ENCODE measurements around the gene SCN5A.

The SCN5A gene

DNA sequence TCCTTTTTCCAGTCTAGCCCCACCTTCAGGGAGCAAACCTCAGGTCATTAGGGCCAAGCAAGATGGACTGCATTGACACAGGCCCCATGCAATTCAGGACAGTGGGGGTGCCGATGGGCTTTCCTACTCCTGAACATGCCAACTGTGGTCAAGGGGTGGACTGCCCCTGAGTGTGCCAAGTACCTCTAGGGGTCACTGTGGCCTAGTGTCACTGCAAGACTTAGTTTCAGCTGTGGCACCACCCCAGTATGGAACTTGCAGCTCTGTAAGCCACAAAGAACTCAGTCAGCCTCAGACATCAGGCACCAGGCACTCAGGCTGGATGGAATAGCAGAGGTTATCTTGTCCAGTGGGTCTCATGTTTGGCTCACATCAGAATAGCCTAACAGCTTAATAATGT is 121.0 kb downstream of the SCN5A start:
- no peak for DNase-seq

- no peak for DNase-seq
Observed at GRCh38 chr3:38526792-38527191, 122.7 kb downstream of the SCN5A start.

DNA sequence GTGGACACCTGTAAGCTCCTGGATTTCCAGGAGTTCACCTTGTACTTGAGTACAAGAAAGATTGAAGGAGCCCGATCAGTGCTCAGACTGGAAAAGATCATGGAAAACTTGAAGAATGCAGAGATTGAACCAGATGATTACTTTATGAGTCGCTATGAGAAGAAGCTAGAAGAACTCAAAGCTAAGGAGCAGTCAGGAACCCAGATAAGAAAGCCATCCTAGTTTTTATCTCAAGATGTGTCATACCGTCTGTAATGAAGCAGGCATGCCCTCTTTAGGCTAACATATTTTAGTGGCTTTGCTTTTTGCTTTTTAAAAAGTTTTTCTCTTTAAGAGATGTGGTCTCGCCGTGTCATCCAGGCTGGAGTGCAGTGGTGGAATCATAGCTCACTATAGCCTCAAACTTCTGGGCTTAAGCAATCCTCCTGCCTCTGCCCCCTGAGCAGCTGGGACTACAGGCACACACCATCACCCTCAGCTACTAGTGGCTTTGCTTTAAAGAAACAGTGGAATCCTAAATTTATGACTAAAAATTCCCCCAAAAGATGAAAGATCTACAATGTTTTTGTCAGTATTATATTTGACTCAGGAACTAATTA is 125.2 kb downstream of the SCN5A start:
- DNase-seq = peak; percentile 66

- no peak for DNase-seq
Observed at GRCh38 chr3:38522002-38522401, 127.5 kb downstream of the SCN5A start.

DNA sequence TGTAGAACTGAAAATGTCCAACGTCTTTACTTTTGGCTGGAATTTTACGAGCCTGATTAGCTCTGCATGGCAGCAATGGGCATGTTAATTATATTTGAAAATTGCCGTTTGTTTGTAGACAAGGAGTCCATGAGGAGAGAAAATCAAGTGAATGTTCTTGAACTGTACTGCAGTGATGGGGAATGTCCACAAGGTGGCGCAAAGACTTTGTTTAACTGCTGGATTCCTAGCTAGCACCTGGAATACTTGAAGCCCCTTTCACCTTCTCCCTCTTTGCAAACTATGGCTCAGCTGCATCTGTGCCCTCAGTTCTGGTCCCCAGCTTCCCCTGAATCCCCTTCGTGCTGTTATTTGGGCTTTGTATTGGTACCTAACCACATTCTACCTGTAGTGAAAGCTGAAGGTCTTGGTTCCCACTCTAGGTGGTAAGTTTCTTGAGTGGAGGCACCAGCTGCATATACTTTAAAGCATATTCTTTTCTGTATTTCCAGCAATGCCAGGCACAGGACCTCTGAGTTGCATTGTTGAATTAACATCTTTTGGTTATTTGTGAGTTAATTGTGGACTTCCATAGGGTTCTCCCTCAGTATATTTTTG is 128.0 kb downstream of the SCN5A start:
- peak; percentile 28 for DNase-seq

DNA sequence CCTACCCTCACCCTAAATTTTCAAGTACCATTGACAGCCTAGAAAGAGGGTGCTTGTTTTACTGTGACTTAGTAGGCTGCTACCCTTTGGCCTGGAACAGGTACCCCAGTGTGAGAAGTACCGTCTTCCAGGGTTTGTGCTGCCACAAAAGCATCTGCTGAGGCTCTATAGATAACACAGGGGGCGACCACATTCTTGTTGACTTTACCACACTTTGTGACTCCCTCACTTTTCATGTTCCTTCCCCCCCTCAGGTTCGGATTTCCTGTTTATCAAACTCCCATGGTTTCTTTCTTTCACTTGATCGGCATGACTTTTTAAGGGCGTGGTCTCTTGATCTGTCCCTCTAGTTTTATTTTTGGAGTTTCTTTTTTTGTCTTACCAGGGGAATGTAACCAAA is 129.8 kb downstream of the SCN5A start:
- DNase-seq = no peak

DNA sequence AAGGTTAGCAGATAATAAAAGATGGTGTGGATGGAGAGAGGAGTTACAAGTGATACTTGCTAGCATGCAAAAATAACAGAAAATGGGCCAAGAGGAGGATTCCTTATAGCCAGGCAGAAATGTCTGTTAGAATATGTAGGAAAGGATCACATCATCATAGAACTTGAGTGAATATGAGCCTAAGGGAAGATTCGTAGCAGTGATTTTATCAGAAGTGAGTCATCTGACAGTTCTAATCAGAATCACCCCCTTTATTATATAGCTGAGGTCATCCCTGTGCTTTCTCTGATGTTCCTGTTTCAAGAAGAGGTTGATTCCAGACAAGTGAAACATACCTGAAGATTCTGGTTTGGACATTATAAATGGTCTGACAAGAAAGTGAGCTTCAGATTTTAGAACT is 130.5 kb downstream of the SCN5A start:
- DNase-seq = peak; percentile 63

- DNase-seq = no peak
Observed at GRCh38 chr3:38516669-38517068, 132.8 kb downstream of the SCN5A start.

DNA sequence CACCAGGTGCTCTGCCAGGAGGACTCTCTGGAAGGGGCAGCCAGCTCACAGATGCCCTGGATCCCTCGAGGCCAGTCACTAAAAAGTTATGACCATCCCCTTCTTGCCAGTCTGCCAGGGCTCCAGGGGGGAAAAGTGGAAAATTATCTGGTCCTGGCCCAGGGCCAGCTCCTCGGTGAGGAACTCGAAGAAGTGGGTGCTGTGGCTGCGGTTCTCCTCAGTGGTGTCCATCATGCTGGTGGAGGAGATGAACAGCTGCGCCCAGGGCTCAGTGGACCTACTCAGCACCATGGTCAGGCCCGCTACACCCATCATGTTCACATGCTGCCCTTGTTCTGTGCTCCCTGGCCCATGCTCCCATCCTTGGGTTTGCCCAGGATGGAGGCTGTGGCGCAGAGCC is 134.1 kb downstream of the SCN5A start:
- DNase-seq = no peak

GRCh38 chr3:38511546-38511945 is 137.9 kb downstream of the SCN5A start:
- no peak for DNase-seq

DNA sequence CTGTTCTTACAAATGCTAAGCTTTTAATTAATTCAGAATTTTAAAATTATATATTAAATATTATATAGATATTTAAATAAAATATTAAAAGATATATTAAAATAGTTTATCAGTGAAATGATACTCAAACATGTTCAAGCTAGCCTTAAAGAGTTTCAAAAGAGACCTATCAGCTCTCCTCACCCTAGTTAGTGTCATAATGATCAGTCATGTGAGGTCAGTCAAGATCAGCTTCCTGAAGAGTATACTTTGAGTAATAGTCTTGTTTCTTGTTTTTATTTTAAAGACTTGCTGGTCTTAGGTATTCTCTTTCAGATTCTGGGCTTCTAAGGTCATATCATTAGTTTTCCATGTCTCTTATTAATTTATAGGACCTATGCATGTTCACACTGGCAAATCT is 138.9 kb downstream of the SCN5A start:
- DNase-seq = no peak

- no peak for DNase-seq
Observed at GRCh38 chr3:38509732-38510131, 139.8 kb downstream of the SCN5A start.

DNA sequence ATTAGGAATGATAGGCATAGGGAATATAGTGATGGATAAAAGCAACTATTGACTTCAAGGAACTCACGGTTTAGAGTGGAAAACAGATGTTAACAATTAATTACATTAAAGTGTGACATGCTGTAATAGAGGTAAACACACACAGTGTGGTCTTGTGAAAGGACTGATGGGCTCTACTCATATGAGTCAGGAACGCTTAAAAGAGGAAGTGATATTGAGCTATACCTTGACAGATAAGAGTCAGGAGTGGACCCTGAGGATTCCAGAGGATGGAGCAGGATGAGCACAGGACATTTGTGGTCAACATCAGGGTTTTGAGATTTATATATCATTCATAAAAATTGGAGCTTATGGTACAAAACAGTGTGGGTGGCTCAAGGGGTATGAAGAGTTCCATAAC is 142.4 kb downstream of the SCN5A start:
- no peak for DNase-seq

DNA sequence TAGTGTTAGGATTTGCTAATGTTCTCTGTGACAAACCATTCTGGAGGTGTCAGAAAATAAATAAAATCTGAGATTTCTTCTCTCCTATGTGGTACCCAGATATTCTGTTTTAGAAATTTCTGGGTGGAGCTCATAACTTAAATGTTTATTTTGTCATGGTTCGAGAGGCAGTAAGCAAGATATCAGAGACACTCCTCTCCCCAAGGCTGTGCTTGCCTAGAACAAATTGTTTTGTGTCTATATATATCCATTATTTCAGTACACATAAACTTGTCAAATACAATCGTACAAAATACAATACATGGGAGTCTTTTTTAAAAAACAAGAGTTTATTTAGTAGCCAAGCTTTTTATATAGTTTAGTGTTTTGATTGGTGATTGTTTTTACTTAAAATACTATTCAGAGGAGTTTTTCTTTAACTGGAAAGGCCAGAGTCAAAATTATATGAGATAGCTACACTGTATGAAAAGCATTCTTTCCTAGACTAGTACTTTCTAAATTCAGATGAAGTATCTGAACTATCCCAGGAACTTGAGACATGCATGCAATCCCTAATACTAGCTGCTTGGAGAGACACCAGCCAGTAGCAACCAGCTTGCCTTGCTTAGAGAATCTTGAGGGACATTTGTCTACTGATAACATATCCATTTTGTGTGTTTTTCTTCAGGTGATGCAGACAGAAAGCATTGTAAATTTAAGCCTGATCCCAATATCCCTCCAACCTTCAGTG is 148.6 kb downstream of the SCN5A start:
- DNase-seq = no peak

Data from NCI-H226 (cell line).